K562 (cell line): ENCODE data around the gene PERP. TPM values are rescaled to one million over a fixed set of nuclear protein-coding genes. Genes with fewer than 3 reads are reported as not detected.

Experiments
- CAMTA2 ChIP-seq: fragments of 250-450 bp; sonication (Bioruptor Pico); conservative IDR thresholded peaks from 2 replicates; pipeline ENCODE4 v1.5.1; 2022
- EGR1 ChIP-seq: fragments of 450-650 bp; conservative IDR thresholded peaks from 2 replicates; pipeline ENCODE4 v1.6.1; 2017; ENCODE audit warnings: mild to moderate bottlenecking
- HMGN3 ChIP-seq: IDR thresholded peaks from 2 replicates; pipeline ENCODE4 v1.6.1; 2011; ENCODE audit warnings: borderline replicate concordance, low read depth, mild to moderate bottlenecking, mixed read lengths, low read length; ENCODE audit not compliant: insufficient read length; ENCODE audit errors: extremely low read depth
- IRF2 ChIP-seq: sonication (generic); formaldehyde crosslinking; IDR thresholded peaks from 2 replicates; pipeline ENCODE4 v1.8.1; 2022; ENCODE audit warnings: mild to moderate bottlenecking, missing genetic modification reagents
- KLF1 ChIP-seq: fragments of 450-650 bp; IDR thresholded peaks from 2 replicates; pipeline ENCODE4 v1.6.1; 2016; ENCODE audit warnings: missing genetic modification characterization, missing compliant biosample characterization
- polyA plus RNA-seq, 8 experiments: library from polyadenylated mRNA; depleted of rRNA in 4 of 8; stranded (reverse) in 5 of 8; unstranded in 3 of 8; fragments of >200 nt; fragmentation: Nextera tagmentation in 2 of 8; fragmentation: Illumina TruSeq in 1 of 8; extraction: Ambion mirVana in 2 of 8; extraction: Trizol in 1 of 8; gene quantifications; 2 replicates each; pipeline versions ENCODE4 v1.2.1 to v1.2.3, GENCODE V29; 2011 to 2014; ENCODE audit warnings: inconsistent platforms in 1 of 8, missing spikeins in 1 of 8
- total RNA-seq, 7 experiments: library from RNA; depleted of rRNA in 6 of 7; stranded (reverse); fragments of >200 nt in 6 of 7; fragmentation: Illumina TruSeq in 2 of 7; extraction: Trizol in 2 of 7; gene quantifications; 2 replicates each; pipeline versions ENCODE4 v1.2.1 to v1.2.3, GENCODE V29; 2011 to 2021; ENCODE audit warnings: low replicate concordance in 1 of 7
- TF ChIP-seq, protein P1 (sequence below), 2 experiments: fragments of 450-650 bp in 1 of 2; sonication (generic) in 1 of 2; formaldehyde crosslinking in 1 of 2; IDR thresholded peaks; 2 replicates each; pipeline versions ENCODE4 v1.7.1 to v1.9.0; 2016 to 2022; ENCODE audit warnings: inconsistent platforms in 1 of 2, mild to moderate bottlenecking in 1 of 2, missing genetic modification reagents in 1 of 2
- TF ChIP-seq, protein P2 (sequence below): fragments of 250-450 bp; sonication (Bioruptor Pico); IDR thresholded peaks from 2 replicates; pipeline ENCODE4 v1.9.0; 2021; ENCODE audit warnings: mild to moderate bottlenecking, inconsistent platforms
- TF ChIP-seq, protein P3 (sequence below): IDR thresholded peaks from 2 replicates; pipeline ENCODE4 v1.6.1; 2011; ENCODE audit warnings: borderline replicate concordance, low read depth, mild to moderate bottlenecking, moderate library complexity, low read length; ENCODE audit not compliant: insufficient read depth, poor library complexity, severe bottlenecking

PERP gene
- total and polyA plus RNA-seq, 9 of the 15 experiments (the other 6 are each of a cell fraction or from before 2014, with no cell fraction given), result 0.01 to 0.27 (median 0.05) TPM; not detected in 2

DNA sequence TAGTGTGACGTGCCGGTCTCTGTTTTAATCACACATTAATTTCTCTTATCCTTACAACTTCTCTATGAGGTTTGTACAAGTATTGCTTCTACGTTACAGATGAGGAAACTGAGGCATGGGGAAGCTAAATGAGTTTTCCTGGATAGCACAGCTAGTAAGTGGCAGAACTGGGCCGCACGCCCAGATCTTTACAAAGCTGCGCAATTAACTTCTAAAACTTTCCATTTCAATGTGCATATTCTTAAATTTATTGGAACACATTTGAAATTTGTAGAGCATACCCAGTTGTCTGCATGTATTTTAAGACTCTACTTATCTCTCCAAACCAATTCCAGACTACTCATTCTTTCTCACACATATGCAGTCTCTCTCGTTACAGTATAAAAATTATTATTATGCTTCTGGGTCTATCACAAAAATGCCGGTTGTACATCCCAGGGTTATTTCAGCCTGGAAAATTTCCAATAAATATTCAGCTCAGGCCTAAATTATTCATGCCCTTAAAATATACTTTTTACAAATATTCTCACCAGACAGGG, 10.2 kb upstream of the PERP start (continued):
- TF ChIP-seq, protein P1, sequence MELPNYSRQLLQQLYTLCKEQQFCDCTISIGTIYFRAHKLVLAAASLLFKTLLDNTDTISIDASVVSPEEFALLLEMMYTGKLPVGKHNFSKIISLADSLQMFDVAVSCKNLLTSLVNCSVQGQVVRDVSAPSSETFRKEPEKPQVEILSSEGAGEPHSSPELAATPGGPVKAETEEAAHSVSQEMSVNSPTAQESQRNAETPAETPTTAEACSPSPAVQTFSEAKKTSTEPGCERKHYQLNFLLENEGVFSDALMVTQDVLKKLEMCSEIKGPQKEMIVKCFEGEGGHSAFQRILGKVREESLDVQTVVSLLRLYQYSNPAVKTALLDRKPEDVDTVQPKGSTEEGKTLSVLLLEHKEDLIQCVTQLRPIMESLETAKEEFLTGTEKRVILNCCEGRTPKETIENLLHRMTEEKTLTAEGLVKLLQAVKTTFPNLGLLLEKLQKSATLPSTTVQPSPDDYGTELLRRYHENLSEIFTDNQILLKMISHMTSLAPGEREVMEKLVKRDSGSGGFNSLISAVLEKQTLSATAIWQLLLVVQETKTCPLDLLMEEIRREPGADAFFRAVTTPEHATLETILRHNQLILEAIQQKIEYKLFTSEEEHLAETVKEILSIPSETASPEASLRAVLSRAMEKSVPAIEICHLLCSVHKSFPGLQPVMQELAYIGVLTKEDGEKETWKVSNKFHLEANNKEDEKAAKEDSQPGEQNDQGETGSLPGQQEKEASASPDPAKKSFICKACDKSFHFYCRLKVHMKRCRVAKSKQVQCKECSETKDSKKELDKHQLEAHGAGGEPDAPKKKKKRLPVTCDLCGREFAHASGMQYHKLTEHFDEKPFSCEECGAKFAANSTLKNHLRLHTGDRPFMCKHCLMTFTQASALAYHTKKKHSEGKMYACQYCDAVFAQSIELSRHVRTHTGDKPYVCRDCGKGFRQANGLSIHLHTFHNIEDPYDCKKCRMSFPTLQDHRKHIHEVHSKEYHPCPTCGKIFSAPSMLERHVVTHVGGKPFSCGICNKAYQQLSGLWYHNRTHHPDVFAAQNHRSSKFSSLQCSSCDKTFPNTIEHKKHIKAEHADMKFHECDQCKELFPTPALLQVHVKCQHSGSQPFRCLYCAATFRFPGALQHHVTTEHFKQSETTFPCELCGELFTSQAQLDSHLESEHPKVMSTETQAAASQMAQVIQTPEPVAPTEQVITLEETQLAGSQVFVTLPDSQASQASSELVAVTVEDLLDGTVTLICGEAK (IDR thresholded peaks at IDR 0.05), result no peak
- TF ChIP-seq, protein P1 (CRISPR knock-in tag; IDR thresholded peaks at IDR 0.05), result no peak
- TF ChIP-seq HMGN3 (no peak), CAMTA2 (CRISPR knock-in tag) (no peak), IRF2 (CRISPR knock-in tag) (no peak), EGR1 (no peak), KLF1 (tag) (no peak)
- TF ChIP-seq, protein P2, sequence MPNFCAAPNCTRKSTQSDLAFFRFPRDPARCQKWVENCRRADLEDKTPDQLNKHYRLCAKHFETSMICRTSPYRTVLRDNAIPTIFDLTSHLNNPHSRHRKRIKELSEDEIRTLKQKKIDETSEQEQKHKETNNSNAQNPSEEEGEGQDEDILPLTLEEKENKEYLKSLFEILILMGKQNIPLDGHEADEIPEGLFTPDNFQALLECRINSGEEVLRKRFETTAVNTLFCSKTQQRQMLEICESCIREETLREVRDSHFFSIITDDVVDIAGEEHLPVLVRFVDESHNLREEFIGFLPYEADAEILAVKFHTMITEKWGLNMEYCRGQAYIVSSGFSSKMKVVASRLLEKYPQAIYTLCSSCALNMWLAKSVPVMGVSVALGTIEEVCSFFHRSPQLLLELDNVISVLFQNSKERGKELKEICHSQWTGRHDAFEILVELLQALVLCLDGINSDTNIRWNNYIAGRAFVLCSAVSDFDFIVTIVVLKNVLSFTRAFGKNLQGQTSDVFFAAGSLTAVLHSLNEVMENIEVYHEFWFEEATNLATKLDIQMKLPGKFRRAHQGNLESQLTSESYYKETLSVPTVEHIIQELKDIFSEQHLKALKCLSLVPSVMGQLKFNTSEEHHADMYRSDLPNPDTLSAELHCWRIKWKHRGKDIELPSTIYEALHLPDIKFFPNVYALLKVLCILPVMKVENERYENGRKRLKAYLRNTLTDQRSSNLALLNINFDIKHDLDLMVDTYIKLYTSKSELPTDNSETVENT, result no peak
- TF ChIP-seq, protein P3, sequence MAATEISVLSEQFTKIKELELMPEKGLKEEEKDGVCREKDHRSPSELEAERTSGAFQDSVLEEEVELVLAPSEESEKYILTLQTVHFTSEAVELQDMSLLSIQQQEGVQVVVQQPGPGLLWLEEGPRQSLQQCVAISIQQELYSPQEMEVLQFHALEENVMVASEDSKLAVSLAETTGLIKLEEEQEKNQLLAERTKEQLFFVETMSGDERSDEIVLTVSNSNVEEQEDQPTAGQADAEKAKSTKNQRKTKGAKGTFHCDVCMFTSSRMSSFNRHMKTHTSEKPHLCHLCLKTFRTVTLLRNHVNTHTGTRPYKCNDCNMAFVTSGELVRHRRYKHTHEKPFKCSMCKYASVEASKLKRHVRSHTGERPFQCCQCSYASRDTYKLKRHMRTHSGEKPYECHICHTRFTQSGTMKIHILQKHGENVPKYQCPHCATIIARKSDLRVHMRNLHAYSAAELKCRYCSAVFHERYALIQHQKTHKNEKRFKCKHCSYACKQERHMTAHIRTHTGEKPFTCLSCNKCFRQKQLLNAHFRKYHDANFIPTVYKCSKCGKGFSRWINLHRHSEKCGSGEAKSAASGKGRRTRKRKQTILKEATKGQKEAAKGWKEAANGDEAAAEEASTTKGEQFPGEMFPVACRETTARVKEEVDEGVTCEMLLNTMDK, result no peak
- TF ChIP-seq, all 486 proteins: peak for 0
